Tibial nerve (tissue), 3 donors: ENCODE measurements around the gene WFDC8.
A peak's percentile ranks its signal among the peaks of the same experiment; 100 is the strongest.

Source experiments
- CTCF ChIP-seq, 5 experiments: fragments of 200-600 bp in 3 of 5; fragments of 450-650 bp in 2 of 5; sonication (generic) in 3 of 5; IDR thresholded peaks; one replicate each; pipeline ENCODE4 v1.5.1; 2016 to 2019; ENCODE audit warnings: antibody characterized with exemption in 5 of 5, mild to moderate bottlenecking in 3 of 5, moderate library complexity in 2 of 5
- POLR2A ChIP-seq, 2 donors: fragments of 450-650 bp; IDR thresholded peaks; one replicate each; pipeline ENCODE4 v1.6.1; 2017; ENCODE audit warnings: antibody characterized with exemption in 2 of 2, mild to moderate bottlenecking in 2 of 2, moderate library complexity in 2 of 2

GRCh38 chr20:45545754-45546453 lies 33.2 kb downstream of the WFDC8 start:
- peak in 4 of 5 experiments; percentile 30 to 62 (median 34) for TF ChIP-seq CTCF (IDR thresholded peaks at IDR 0.05)
- TF ChIP-seq POLR2A (IDR thresholded peaks at IDR 0.05): no peak
